ELR (cell line): ENCODE measurements around the gene GRIK4.

Source experiments
- DNase-seq: peaks from one replicate; pipeline ENCODE4 v3.0.0-alpha.2; 2015; ENCODE audit warnings: low read depth

Gene GRIK4

DNA sequence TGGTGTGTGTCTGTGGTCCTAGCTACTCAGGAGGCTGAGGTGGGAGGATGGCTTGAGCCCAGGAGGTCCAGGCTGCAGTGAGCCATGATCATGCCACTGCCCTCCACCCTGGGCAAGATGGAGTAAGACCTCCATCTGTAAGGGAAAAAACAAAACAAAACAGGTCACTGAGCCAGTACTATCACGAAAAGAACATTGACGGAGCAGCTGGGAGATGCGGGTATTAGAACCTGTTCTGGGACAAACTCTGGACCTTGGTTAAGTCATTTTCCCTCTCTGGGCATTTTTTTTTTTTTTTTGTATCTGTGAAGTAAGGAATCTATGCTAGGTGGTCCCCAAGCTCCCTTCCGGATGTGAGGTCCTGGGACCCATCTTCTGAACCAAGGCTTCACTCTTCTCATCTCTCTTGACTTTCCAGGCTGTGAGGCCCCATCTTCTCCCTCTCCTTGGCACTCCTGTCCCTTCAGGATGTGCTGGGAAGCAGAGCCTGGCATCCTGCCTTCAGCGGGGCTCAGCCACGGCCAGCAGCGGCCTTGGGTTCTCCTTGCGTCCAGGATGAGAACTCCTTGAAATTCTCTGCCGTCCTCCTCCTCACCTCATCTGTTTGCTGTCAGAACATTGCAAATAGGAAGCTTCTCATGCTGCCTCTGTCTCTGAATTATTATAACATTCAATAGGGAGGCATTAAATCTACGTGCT is 130.8 kb downstream of the GRIK4 start:
- no peak for DNase-seq

DNA sequence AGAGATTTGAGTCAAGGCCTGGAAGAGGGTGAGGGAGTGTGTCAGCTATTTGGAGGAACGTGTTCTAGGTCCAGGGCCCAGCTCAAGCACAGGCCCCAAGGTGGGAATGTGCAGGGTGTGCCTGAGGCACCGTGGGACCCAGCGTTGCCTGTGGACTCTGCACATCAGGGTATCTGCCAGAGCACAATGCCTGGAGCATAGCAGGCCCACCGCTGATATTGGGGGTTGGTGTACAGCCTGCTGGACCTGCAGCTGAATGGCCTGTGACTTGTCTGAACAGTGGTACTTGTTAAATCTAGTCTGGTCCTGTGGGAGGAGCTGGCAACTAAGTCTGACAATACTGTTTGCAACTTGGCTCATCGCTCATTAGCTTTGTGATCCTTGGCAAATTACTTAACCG is 131.7 kb downstream of the GRIK4 start:
- DNase-seq, result no peak

DNA sequence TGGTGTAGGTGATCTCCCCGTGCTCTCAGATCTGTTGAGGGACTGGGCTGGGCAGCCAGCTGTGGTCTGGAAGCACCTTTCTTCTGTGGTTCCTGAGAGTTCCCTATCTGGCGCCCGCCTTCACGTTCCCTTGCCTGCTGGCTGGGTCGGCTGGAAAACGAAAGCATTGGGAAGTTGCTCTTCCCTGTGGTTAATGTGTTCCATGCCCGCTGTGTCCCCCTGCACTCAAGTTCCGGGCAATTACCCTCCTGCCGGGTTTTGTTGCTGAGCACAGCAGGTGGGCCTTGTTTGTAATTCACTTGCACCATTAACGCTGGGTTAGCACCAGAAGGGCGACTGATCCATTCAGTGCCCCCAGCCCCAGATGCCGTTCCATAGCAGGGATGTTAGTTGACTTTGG is 134.1 kb downstream of the GRIK4 start:
- DNase-seq, result no peak

DNA sequence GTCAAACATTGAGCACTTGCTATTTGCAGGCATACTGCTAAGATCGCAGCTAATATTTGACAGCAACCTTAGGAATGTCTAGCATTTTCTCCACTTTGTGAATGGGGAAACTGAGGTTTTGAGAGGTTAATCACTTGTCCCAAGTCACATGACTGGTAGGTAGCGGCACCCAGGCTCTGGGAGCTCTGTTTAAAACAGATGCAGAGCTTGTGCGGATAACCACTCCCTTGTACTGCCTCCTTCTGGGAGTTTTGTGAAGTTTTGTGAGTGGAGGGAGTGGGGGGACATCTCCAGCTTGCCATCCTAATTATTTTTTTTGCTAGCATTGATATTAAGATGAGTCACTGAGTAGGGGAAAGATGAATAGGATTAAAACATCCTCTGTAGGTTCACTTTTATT is 134.7 kb downstream of the GRIK4 start:
- DNase-seq, result no peak

DNA sequence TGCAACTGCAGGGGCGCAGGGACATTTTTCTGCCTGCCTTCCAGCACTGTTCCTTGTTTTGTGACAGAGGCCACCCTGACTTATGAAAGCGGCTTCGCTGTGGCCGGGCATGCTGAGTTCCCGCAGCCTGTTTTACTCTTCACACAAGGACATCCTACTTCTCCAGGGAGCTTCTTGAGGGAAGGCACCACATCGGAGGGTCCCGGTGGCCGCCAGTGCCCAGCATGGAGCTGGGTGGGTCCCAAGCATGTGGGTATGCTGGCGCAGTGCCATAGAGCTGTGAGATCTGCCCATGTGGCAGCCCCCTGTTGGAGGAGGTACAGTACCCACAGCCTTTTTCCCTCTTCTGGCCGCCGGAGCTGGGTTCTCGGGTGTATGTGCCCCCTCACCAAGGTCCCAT is 136.1 kb downstream of the GRIK4 start:
- DNase-seq, result no peak

DNA sequence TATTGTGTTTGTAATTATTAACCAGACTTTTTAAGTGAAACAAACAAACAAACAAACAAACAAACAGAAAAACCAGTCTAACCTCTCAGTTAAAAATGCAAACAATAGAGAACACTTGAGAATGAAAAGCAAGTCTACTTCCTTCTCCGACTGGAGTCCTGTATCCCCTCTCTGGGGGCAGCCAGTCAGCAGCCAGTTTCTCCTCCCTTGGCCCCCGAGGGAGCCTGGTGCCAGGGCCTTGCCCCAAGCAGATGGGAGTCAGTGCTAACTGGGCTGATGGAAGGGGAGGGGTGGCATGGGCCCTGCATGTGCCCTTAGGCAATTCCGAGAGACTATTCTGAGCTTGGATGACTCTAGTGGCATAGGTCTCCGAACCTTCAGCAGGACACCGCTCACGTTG is 137.2 kb downstream of the GRIK4 start:
- no peak for DNase-seq

GRCh38 chr11:120649316-120649715 is 137.8 kb downstream of the GRIK4 start:
- DNase-seq, result no peak

DNA sequence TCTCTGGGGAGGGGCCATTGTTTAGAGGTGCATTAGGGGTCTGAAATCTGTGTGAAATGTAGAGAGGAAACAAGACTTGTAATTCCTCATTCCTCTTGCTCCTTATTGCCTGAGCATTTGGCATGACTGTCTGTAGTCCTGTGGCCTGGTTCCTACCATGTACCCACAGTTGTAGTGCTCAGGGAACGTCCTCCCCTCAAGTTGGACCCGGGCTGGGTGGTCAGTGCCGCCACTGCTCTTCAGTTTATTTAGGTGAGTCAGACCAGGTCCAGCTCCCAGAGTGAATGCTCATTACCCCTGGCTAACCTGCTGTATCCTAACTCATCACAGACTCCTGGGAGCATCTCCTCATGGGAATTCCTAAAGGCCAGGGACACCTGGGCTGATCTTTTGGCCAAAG is 139.8 kb downstream of the GRIK4 start:
- DNase-seq, result no peak

DNA sequence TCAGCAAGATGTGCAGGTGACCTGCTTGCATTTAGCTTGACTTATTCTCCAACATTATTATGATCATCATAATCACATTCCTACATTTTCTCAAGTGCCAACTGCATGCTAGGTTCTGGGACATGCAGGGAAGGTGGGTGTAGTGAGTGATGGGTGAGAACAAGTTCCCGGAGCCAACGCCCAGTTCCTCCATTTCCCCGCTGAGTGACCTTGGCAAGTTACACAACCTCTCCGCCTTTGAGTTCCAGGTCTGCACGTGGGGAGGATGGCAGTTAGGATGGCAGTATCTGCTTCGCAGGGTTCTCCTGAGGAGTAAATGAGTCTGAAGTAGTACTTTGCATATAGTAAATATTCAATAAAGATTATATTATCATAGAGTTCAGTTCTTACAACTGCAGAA is 140.3 kb downstream of the GRIK4 start:
- no peak for DNase-seq

GRCh38 chr11:120652705-120653335 is 141.3 kb downstream of the GRIK4 start:
- peak; percentile 15 for DNase-seq

- no peak for DNase-seq
Observed at GRCh38 chr11:120655589-120655988, 144.0 kb downstream of the GRIK4 start.

DNA sequence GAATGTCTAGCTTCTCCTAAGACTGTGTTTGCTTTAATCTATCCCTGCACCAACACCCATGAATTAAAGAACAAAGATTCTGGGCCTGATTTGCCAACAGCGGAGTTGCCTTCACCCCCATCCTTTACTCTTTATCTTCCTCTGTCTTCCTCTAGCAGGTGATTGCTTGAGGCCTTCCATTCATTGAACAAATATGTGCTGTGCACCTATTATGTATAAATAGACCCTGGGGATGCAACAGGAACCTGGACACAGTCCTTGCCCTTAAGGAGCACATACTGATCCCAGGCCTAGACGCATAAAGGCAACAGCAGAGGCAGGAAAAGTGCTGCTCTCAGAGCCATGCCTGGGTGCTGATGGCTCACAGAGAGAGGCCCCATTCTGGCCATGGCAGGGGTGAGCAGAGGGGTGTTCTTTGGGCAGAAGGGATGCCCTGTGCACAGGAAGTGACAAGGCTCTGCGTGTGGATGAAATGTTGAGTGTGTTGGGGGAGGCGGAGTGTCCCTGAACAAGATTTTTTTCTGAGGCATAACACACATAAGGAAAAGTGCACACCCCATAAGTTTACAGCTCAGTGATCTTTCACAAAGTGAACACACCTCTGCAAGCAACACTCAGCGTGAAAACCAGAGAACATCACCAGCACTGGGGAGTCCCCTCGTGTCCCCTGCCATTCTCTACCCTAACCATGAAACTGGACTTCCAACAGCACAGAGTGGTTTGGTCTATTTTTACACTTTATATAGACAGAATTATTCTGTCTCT is 145.9 kb downstream of the GRIK4 start:
- no peak for DNase-seq

GRCh38 chr11:120658071-120658423 is 146.5 kb downstream of the GRIK4 start:
- DNase-seq, result no peak

- DNase-seq, result no peak
Observed at GRCh38 chr11:120659076-120659475, 147.5 kb downstream of the GRIK4 start.

GRCh38 chr11:120660024-120660565 is 148.5 kb downstream of the GRIK4 start:
- peak; percentile 61 for DNase-seq

DNA sequence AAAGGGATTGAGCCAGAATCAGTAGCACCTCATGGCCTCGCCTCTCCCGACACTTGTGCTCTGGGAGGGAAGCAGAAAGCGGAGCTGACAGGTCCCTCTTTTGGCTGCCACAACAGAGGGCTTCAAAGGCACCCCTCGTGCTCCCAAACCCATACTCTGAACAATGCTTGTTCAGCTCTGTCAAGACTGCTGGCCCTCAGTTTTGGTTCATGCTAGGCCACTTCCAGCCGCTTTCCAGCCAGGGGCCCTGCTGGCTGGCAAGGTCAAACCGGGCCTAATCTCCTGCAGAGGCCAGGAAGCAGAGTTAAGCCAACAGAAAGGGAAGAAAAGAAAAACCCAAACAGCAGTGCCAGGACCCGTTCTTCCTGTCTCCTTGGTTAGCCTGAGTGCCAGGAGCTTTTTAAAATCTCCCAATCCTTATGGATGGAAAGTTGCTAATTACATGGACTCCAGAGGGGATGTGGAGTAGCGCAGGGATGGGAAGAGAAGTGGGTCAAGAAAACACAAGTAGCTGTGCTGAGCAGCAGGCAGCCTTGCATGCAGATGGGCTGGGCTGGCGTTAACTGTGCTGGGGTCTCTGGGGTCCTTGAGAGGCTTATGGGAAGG is 150.6 kb downstream of the GRIK4 start:
- DNase-seq, result no peak

- DNase-seq, result no peak
Observed at GRCh38 chr11:120663142-120663541, 151.6 kb downstream of the GRIK4 start.

GRCh38 chr11:120666121-120666639 is 154.6 kb downstream of the GRIK4 start:
- DNase-seq, result no peak

DNA sequence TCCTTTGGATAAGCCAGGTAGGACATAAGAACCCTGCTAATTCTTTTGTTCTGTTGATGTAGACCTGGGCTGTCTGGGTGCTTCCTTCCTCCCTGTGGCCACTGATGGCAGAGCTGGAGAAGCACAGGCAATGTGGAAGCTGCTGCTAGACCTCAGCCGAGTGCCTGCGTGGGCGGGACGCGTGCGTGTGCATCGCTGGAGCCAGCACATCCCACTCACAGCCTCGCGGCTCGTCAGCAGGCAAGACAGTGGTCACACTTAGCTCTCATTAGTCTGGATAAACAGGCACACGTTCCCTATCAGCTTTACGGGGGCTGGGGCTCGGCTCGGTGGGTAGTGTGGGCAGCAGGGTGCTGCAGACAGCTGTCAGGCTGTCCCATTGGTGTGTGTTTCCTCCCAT is 155.7 kb downstream of the GRIK4 start:
- no peak for DNase-seq

GRCh38 chr11:120667934-120668333 is 156.4 kb downstream of the GRIK4 start:
- DNase-seq, result no peak

- DNase-seq, result no peak
Observed at GRCh38 chr11:120668537-120668936, 157.0 kb downstream of the GRIK4 start.

GRCh38 chr11:120674542-120674941 is 163.0 kb downstream of the GRIK4 start:
- DNase-seq, result peak; percentile 20
